ENCODE data around the gene TGM1.
A peak's percentile ranks its signal among the peaks of the same experiment; 100 is the strongest.

The TGM1 gene

DNA sequence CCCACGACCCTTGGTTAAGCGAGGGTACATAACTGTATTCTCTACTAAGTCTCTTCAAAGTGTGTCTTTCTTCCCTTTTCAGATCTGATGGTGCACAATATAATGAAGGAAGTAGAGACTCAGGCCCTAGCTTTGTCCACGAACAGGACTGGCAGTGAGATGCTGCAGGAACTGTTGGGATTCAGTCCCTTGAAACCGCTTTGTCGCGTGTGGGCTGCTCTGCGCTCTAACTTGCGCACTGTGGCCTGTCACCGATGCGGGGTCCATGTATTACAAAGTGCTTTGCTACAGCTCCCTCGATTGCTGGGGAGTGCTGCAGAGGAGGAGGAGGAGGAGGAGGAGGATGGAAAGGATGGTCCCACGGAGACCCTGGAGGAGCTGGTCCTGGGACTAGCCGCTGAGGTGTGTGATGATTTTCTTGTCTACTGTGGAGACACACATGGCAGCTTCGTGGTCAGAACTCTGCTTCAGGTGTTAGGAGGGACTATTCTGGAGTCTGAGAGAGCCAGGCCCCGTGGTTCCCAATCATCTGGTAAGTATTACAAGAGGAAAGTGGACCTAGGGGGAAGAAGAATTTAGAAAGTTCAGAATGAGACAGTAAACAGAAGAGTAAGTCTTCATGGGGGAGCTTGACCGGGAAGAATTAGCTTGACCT, 37.5 kb upstream of the TGM1 start:
- Histone ChIP-seq H3K27ac (ENCODE audit: low read depth, low read length) (peak overlapping the region; percentile 97), H3K9ac (ENCODE audit: low read length) (peak overlapping the region; percentile 60), H3K9me3 (ENCODE audit: low read length) (no peaks in the 10 kb centered on the region), H3K36me3 (ENCODE audit: insufficient read depth, low read length) (peaks cover 54% of the 10 kb centered on the region), H3K27me3 (ENCODE audit: control insufficient read depth in 1 of 2, insufficient read depth in 2 of 2, low read length in 2 of 2) (no peaks in the 10 kb centered on the region), H3K4me3 (ENCODE audit: low read depth in 1 of 2, low read length in 2 of 2) (peak overlapping the region; percentile 91 to 97), H3K4me1 (ENCODE audit: insufficient read depth, low read length) (peaks cover 22% of the 10 kb centered on the region)

DNA sequence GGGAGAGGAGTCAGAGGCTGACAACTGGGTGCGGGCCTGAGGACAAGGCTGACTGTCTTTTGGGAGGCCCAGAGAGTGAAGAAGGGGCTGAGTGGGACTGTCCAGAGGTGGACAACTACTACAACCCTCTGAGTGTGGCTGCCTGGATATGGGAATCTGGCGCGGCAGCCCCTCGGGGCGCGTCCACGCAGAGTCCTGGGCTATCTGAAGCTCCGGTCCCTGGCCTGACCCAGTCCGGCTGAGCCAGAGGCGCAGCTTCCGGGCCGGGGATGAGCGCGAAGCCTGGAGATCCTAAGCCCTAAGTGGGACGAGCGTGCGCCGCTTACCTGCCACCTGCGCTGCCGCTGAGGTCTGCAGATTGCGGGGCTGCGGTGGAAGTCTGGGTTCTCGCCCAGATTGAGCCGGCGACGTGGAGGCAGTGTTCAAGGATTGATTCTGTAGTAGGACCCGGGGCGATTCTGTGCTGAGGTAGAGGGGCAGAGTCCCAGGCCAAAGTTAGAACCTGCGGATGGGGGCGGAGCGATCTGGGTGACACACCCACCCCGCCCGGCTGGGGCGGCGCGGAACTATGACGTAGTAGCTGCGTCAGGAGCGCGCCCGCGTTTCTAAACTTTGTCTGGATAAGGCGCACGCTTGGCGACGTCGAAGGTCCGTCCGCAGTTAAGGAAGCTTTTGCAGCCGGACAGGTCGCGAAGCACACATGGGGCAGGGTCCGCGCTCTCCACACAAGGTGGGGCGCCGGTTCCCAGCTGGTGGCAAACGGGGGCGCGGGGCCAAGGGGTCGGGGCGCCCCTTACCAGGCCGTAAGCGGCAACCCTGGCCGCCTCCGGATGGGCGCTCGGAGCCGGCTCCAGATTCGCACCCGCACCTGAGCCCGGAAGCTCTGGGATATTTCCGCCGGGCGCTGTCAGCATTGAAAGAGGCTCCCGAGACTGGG, 36.5 kb upstream of the TGM1 start, which contains the start of the genes DHRS1 and NOP9:
Gene DHRS1 (minus strand): TSS at position 526 of the 937 bp plus-strand sequence. CDS start 674 bp downstream, outside the sequence.
Gene NOP9 (plus strand): TSS at position 596 of the 937 bp plus-strand sequence. CDS start 105 bp downstream, at position 701.
- H3K9me3 ChIP-seq (ENCODE audit: low read length) = no peaks in the 10 kb centered on the region
- no peaks in the 10 kb centered on the region for H3K27me3 ChIP-seq (ENCODE audit: control insufficient read depth in 1 of 2, insufficient read depth in 2 of 2, low read length in 2 of 2)
- H3K27ac ChIP-seq (ENCODE audit: low read depth, low read length) = peak within 1 kb of the TSS; percentile 97
- peaks cover 49% of the 10 kb centered on the region for H3K36me3 ChIP-seq (ENCODE audit: insufficient read depth, low read length)
- H3K4me3 ChIP-seq (ENCODE audit: low read depth in 1 of 2, low read length in 2 of 2) = peak within 1 kb of the TSS; percentile 91 to 97
- H3K4me1 ChIP-seq (ENCODE audit: insufficient read depth, low read length) = peaks cover 22% of the 10 kb centered on the region
- peak within 1 kb of the TSS; percentile 92 for H3K9ac ChIP-seq (ENCODE audit: low read length)

DNA sequence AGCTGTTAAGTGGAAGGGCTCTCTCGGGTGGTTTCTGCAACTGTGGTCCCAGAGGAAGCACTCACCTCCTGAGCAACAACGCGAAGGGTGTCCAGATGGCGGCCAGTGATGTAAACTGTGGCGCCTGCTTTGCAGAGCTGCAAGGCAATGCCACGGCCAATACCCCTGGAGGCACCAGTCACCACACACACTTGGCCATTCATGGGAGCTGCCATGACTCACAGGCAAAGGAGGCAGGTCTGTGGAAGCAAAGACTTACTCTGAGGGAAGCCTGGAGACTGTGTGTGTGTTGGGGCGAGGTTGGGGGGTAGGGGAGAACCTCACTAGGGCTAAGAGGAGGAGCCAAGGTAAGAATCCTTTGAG, 35.9 kb upstream of the TGM1 start:
- Histone ChIP-seq H3K27ac (ENCODE audit: low read depth, low read length) (peak overlapping the region; percentile 97), H3K27me3 (ENCODE audit: control insufficient read depth in 1 of 2, insufficient read depth in 2 of 2, low read length in 2 of 2) (no peaks in the 10 kb centered on the region), H3K4me3 (ENCODE audit: low read depth in 1 of 2, low read length in 2 of 2) (peak overlapping the region; percentile 91 to 97), H3K9me3 (ENCODE audit: low read length) (no peaks in the 10 kb centered on the region), H3K36me3 (ENCODE audit: insufficient read depth, low read length) (peaks cover 43% of the 10 kb centered on the region), H3K9ac (ENCODE audit: low read length) (peak overlapping the region; percentile 92), H3K4me1 (ENCODE audit: insufficient read depth, low read length) (peaks cover 22% of the 10 kb centered on the region)

DNA sequence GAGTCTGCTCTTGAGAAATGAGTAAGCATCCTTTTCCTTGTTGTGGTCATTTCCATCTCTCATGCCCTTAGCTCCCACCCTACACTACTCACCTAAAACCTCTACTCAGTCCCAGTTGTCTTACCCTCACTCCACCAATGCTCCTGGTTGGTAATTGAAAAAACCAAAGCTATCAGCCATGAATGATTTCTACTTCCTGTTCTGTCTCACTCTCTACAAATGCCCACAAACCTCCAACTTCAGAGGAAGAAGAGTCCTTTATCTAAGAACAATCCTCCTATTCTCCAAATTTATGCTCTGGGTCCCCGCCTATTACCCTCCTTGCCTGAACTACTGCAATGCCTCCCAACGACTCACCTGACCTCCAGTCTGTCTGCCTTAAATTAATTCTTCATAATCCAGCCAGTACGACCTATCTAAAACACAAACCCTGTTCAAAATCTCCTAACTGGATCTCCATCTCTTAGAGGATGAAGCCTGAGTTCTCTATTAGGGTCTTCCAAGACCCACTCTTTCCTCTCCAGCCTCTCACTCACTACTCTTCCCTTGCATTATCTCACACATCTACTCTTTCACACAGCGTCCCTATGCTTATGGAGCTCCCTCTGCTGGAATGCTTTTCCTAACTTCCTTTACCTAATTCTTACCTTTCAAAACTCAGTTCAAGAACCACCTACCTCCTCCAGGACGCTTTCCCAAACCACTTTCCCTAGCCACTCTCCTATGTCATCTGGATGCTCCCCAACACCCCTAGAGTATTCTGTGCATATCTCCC, 34.4 kb upstream of the TGM1 start:
- H3K27ac ChIP-seq (ENCODE audit: low read depth, low read length) = no peak overlapping the region
- no peak overlapping the region for H3K4me3 ChIP-seq (ENCODE audit: low read depth in 1 of 2, low read length in 2 of 2)
- H3K4me1 ChIP-seq (ENCODE audit: insufficient read depth, low read length) = peaks cover 22% of the 10 kb centered on the region
- H3K9ac ChIP-seq (ENCODE audit: low read length) = no peak overlapping the region
- no peaks in the 10 kb centered on the region for H3K9me3 ChIP-seq (ENCODE audit: low read length)
- peaks cover 32% of the 10 kb centered on the region for H3K36me3 ChIP-seq (ENCODE audit: insufficient read depth, low read length)
- H3K27me3 ChIP-seq (ENCODE audit: control insufficient read depth in 1 of 2, insufficient read depth in 2 of 2, low read length in 2 of 2) = no peaks in the 10 kb centered on the region

DNA sequence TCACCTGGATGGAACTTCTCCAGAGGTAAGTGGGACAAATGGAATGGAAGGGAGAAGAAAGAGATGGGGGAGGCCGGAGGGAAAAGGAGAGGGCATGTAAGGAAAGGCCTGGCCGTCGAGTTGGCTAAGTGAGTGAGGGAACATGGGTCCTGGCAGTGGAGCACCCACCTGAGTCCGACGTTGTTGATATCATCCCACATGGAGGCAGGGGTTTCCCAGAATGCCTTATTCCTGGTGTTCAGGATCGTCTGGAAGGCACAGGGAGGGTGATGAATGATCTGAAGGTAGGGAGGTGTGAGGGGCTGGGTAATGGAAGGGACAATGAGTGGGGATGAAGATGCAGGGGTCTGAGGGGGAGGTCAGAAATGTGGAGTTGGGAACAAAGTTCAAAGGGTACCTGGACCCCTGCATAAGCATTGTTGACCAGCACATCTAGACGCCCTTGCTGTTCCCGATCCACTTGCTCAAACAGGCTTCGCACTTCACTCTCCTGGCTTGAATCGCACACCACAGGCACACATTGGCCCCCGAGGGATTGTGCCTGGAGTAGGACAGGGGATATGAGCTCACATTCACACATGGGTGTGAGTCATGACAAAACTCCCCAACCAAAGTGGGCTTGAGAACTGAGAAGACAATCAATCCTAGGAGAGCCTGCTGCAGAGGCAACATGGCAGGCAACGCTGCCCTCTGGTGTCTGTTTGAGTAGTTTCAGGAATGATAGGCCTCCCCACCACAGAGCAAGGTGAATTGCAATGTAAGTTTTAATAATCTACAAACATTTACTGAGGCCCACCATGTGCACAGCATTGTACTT, 33.6 kb upstream of the TGM1 start:
- H3K36me3 ChIP-seq (ENCODE audit: insufficient read depth, low read length) = peaks cover 32% of the 10 kb centered on the region
- no peak overlapping the region for H3K9ac ChIP-seq (ENCODE audit: low read length)
- no peaks in the 10 kb centered on the region for H3K9me3 ChIP-seq (ENCODE audit: low read length)
- no peak overlapping the region for H3K4me3 ChIP-seq (ENCODE audit: low read depth in 1 of 2, low read length in 2 of 2)
- no peak overlapping the region for H3K27ac ChIP-seq (ENCODE audit: low read depth, low read length)
- H3K27me3 ChIP-seq (ENCODE audit: control insufficient read depth in 1 of 2, insufficient read depth in 2 of 2, low read length in 2 of 2) = no peaks in the 10 kb centered on the region
- H3K4me1 ChIP-seq (ENCODE audit: insufficient read depth, low read length) = peaks cover 22% of the 10 kb centered on the region

DNA sequence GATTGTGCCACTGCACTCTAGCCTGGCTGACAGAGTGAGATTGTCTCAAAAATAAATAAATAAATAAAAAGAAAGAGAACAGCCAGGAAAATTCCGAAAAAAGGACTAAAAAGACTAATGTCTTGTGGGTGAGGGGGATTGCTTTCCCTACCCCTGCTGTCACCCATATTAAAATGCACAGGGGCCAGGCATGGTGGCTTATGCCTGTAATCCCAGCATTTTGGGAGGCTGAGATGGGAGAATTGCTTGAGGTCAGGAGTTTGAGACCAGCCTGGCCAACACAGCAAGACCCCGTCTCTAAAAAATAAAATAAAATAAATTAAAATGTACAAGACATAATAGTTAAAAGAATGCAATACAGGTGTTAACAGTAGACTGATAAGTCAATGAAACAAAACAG, 30.5 kb upstream of the TGM1 start:
- H3K4me1 ChIP-seq (ENCODE audit: insufficient read depth, low read length) = peaks cover 6% of the 10 kb centered on the region
- H3K27me3 ChIP-seq (ENCODE audit: control insufficient read depth in 1 of 2, insufficient read depth in 2 of 2, low read length in 2 of 2) = no peaks in the 10 kb centered on the region
- H3K27ac ChIP-seq (ENCODE audit: low read depth, low read length) = no peak overlapping the region
- no peak overlapping the region for H3K9ac ChIP-seq (ENCODE audit: low read length)
- H3K36me3 ChIP-seq (ENCODE audit: insufficient read depth, low read length) = peaks cover 49% of the 10 kb centered on the region
- no peak overlapping the region for H3K4me3 ChIP-seq (ENCODE audit: low read depth in 1 of 2, low read length in 2 of 2)
- H3K9me3 ChIP-seq (ENCODE audit: low read length) = no peaks in the 10 kb centered on the region

DNA sequence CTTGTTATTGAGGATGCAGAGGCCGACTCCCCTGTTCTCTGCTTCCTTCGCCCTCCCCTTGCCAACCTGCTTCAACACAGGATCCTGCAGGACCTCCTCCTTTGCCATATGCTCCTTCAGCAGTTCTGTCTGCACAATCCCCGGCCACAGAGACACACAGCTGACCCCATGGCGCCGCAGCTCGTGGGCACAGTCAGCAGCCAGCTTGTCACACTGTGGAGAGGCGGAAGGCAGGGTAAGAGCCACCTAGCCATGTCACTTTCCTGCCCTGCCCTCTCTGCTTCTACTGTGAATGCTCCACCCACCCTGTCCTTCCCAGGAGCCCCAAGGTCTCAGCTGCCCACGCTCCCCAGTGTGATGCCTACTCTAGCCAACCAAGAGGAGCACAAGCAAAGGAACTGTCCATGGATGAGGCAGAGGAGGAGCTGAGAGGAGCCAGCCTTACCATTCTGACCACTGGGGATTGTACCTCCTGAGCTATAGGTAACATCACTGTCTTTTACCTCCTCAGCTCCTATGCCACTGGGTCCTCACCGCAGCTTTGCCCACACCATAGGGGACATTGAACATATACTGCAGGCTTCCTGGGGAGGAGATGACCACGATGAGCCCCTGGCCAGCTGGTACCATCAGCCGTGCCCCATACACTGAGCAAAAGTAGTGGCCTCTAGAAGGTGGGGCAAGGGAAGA, 29.3 kb upstream of the TGM1 start:
- H3K36me3 ChIP-seq (ENCODE audit: insufficient read depth, low read length) = peaks cover 49% of the 10 kb centered on the region
- peaks cover 5% of the 10 kb centered on the region for H3K4me1 ChIP-seq (ENCODE audit: insufficient read depth, low read length)
- H3K27ac ChIP-seq (ENCODE audit: low read depth, low read length) = no peak overlapping the region
- H3K27me3 ChIP-seq (ENCODE audit: control insufficient read depth in 1 of 2, insufficient read depth in 2 of 2, low read length in 2 of 2) = no peaks in the 10 kb centered on the region
- H3K9ac ChIP-seq (ENCODE audit: low read length) = no peak overlapping the region
- no peak overlapping the region for H3K4me3 ChIP-seq (ENCODE audit: low read depth in 1 of 2, low read length in 2 of 2)
- H3K9me3 ChIP-seq (ENCODE audit: low read length) = no peaks in the 10 kb centered on the region

DNA sequence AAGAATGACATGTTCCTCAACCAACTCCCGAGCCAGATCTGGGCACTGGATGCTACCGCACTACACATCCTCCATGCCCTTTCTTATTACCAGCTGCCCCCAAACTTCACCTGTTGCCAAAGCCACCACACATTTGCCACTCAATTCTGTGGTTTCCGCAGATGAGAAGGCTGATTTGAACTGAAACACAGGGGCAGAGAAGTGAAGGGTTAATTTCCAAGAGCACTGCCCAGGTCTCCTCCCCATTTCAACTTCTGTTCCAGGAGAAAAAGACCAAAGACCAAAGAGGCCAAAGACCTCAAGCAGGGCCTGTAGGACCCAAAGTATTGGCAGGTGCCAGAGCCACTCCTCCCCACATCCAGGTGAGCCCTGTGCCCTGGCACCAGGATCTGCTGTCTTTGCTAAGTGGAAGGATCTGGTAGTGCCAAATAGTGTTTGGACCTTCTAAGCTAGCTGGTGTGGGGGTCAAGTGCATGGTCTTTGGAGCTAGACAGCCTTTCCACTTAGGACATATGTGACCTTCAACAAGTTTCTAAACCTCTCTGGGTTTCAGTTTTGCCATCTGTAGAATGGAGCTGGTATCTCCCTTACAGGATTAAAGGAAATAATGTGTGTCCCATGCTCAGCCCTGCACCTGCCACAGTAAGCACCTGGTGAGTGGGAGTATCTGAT, 28.6 kb upstream of the TGM1 start:
- Histone ChIP-seq H3K4me3 (ENCODE audit: low read depth in 1 of 2, low read length in 2 of 2) (no peak overlapping the region), H3K27me3 (ENCODE audit: control insufficient read depth in 1 of 2, insufficient read depth in 2 of 2, low read length in 2 of 2) (no peaks in the 10 kb centered on the region), H3K9ac (ENCODE audit: low read length) (no peak overlapping the region), H3K36me3 (ENCODE audit: insufficient read depth, low read length) (peaks cover 49% of the 10 kb centered on the region), H3K4me1 (ENCODE audit: insufficient read depth, low read length) (peaks cover 1% of the 10 kb centered on the region), H3K9me3 (ENCODE audit: low read length) (no peaks in the 10 kb centered on the region), H3K27ac (ENCODE audit: low read depth, low read length) (no peak overlapping the region)

DNA sequence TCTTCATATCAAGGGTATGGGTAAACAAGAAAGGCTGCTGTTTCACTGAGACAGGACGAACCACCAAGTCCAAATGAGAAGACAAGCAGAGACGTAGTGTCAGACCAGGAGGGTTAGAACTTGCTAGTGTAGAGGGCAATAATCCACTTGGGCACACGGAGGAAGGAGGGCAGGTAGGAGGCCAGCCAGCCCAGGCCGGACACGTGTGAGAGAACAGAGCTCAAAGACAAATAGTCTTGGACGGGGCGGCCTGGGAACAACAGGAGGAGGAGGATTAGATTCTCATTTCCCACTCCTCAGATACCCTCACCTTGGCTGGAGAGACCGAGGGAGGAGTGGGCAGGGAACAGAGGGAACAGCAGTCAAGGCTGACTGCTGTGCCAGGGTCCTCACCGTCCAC, 27.8 kb upstream of the TGM1 start:
- Histone ChIP-seq H3K4me1 (ENCODE audit: insufficient read depth, low read length) (no peaks in the 10 kb centered on the region), H3K36me3 (ENCODE audit: insufficient read depth, low read length) (peaks cover 42% of the 10 kb centered on the region), H3K4me3 (ENCODE audit: low read depth in 1 of 2, low read length in 2 of 2) (no peak overlapping the region), H3K27me3 (ENCODE audit: control insufficient read depth in 1 of 2, insufficient read depth in 2 of 2, low read length in 2 of 2) (no peaks in the 10 kb centered on the region), H3K27ac (ENCODE audit: low read depth, low read length) (no peak overlapping the region), H3K9ac (ENCODE audit: low read length) (no peak overlapping the region), H3K9me3 (ENCODE audit: low read length) (no peaks in the 10 kb centered on the region)

Data from muscle layer of colon (tissue), 2 donors.